GM12801 (cell line): ENCODE results near the gene CNTN3.

Source experiments
- CTCF ChIP-seq: IDR thresholded peaks from one replicate; pipeline ENCODE4 v1.5.1; 2011; ENCODE audit warnings: control low read depth; ENCODE audit not compliant: insufficient read length; ENCODE audit errors: extremely low read depth

The CNTN3 gene

GRCh38 chr3:74593152-74593551 is 21.3 kb downstream of the CNTN3 start:
- TF ChIP-seq CTCF = no peak

GRCh38 chr3:74592359-74592758 is 22.1 kb downstream of the CNTN3 start:
- no peak for TF ChIP-seq CTCF

- no peak for TF ChIP-seq CTCF
Measured at GRCh38 chr3:74591946-74592345, 22.5 kb downstream of the CNTN3 start.

- no peak for TF ChIP-seq CTCF
Measured at GRCh38 chr3:74591342-74591741, 23.1 kb downstream of the CNTN3 start.

- TF ChIP-seq CTCF = no peak
Measured at GRCh38 chr3:74590620-74591262, 23.7 kb downstream of the CNTN3 start.

GRCh38 chr3:74584782-74585181 is 29.7 kb downstream of the CNTN3 start:
- no peak for TF ChIP-seq CTCF

- no peak for TF ChIP-seq CTCF
Measured at GRCh38 chr3:74582982-74583381, 31.5 kb downstream of the CNTN3 start.
